HG02943 (cell line): ENCODE results near the gene CAV2.

Experiments
- ATAC-seq: cut with Tn5 transposase; IDR thresholded peaks from one replicate; pipeline ENCODE4 v1.9.1; 2021; ENCODE audit warnings: mild to moderate bottlenecking, low read depth, moderate library complexity; ENCODE audit not compliant: unreplicated experiment

The CAV2 gene

DNA sequence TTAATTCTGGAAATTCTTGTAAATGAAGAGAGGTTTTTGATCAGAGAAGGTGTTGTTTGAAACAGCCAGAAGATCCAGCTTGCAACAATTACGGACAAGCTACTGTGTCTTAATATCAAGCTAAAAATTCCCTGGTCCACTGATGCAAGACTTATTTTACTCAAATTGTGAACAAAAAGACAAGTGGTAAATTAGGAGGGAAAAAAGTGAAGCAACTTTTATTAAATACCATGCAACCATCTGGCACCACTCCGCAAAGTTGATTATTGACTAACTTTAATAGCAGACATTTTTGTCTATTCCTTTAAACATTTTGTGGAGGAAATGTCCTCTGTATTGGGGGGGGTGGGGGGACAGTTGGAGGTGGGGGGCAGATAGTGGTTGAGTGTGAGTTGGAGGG, 5.1 kb upstream of the CAV2 start:
- no peak for ATAC-seq

DNA sequence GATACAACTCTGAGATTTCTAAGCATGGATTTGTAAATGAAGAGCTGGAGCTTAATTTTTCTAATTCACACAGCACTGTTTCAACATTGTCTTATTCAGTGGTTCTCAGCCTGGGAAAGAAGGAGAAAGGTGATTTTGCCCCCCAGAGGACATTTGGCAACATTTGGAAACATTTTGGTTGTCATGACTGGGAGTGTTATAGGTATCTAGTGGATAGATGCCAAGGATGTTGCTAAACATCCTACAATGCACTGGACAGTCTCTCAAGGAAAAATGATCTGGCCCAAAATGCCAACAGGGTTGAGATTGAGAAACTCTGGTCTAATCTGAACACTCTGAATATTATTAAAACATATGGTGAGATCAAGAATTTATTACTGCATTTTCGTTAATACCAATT, 3.8 kb upstream of the CAV2 start:
- ATAC-seq, result no peak

DNA sequence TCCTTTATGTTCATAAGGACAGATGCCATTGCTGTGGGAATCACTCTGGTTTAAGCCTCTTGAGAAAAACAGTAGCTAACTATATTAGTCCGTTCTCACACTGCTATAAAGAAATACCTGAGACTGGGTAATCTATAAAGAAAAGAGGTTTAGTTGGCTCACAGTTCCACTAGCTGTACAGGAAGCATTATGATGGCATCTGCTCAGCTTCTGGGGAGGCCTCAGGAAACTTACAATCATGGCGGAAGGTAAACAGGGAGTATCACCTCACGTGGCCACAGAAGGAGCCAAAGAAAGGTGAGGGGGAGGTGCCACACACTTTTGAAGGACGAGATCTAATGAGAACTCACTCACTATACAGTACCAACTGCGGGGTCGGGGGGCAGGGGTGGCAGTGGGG, 2.9 kb upstream of the CAV2 start:
- ATAC-seq, result no peak

DNA sequence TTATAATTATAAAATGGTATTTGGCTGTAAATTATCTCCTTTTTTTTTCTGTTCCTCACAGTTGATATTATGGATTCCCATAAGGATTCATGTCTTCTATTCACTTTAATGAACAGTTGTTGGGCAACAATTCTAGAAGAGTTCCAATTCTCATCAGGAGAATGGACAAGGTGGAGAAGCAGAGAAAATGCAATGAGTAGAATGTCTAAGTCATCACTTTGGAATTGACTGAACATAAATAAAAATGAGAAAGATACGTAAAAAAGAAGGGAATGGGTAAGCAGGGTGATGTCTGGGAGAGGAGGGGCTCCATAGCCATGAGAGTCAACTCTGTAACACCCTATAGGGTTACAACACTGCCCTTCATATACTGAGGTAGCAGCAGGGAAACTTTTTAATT, 1.8 kb upstream of the CAV2 start:
- ATAC-seq, result no peak

DNA sequence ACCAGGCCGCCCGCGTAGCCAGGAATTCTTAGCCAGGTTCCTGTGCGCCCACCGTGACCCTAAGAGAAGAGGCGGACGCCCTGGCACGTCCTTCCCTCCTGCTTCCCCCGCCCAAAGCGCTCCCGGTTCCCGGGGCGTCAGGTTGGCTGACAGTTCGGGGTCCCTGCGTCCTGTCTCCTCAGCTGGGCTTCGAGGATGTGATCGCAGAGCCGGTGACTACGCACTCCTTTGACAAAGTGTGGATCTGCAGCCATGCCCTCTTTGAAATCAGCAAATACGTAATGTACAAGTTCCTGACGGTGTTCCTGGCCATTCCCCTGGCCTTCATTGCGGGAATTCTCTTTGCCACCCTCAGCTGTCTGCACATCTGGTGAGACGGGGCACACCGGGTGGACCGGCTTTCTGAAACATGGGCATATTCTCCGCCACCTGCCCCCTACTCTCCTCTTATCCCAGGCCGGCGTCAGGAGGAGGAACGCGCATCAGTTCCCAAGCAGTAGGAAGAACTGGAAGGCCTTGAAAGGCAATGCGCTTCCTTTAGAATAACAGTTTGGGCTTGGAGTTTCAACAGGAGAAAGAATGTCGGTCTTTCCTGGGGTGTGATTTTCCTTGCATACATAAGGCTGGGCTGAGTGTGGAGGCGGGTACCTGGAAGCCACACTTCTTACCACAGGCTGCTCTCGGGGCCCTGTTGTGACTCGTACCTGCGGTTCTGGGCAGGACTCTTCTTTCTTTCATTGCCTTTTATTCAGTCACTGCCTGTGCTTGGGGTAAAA, 728 bp downstream of the CAV2 start:
- peak; percentile 52 for ATAC-seq

DNA sequence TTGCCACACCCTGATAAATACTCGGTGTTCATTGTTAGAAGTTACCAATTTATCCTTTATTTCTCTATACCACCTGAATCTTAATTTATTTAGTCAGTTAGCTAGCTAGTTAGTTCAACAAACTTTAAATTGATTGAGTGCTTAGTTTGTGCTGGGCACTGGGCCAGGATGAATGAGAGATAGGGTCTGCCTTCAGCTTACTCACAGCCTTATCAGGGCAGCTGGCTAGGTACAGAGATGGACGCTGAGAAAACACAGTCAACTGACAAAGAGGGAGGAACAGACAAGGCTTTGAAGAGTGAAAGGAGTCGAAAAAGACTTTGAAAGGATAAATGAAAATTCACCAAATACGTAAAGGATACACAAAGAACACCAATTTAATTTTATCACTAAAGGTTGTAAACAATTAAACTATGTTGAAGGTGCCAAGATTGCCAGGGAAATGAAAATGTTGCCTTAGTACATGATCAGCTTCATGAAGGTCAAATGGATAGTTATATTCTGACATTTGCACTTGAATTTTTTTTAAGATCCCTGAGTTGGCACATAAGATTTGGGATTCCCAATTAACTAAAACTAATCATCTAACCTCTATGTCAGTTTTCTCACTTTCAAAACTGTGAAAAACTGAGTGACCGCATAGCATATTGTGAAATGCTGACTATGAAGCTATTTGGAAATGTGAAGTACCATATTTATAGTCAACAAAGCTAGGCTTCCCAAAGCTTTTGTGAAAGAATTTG, 2.1 kb downstream of the CAV2 start:
- ATAC-seq, result no peak

DNA sequence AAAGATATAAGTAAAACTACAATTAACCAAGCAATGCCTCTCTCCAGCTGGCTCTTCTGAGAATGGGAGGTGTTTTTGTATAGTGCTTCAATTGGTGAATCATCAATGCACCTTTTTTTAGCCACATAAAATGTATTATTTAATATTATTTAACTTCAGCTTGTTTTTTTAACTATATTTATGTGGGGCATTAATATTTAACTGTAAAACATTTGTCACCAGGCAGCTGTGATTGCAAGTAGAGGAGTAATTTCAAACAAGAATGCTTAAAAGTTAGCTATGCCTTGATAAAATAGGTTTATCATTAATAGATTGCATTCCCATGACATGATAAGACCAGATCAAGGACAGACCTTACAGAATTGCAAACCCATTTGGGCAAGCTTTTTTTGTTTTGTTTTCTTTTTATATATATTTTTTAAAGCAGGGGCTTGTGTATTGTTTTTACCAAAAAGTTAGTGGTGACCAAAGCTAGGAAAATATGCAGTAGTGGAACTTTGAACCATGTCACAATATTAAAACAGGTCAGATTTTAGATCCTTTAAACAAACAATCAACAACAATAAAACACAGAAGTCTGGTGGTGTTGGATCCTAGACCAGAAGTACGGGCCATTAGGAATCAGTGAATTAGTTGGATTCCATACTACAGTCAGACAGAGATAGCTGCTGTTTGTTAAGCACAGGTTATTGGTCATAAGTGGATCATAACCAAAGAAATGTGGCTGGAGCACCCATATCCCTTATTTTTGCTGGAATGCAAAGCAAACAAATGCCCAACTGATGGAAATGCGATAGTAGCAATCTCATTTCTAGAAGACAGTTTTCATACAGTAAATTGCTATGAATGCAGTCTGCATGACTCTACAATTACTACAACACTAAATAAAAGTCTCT, 2.9 kb downstream of the CAV2 start:
- no peak for ATAC-seq

DNA sequence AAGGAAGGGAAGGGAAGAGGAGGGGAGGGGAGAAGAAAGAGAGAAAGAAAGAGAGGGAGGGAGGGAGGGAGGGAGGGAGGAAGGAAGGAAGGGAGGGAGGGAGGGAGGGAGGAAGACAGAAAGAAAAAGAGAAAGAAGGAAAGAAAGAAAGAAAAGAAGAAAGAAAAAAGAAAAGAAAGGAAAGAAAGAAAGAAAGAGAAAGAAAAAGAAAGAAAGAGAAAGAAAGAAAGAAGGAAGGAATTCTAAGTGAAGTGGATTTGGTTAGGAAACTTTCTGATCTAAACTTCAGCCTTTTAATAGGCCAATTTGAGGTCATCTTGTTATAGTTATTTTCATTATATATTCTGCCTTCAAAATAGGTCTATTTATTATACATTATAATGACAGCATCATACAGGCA, 4.3 kb downstream of the CAV2 start:
- ATAC-seq, result no peak

DNA sequence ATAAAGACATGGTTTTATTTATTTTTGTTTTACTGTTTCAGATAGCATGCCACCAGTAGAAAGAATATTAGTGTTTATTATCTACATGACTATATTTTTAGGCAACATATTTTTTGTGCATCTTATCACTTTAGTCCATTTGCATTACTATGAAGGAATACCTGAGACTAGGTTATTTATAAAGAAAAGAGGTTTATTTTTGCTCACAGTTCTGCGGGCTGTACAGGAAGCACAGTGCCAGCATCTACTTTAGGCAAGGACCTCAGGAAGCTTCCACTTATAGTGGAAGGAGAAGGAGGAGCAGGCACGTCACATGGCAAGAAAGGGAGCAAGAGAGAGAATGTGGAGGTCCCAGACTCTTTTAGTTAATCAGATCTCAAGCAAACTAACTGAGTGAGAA, 5.7 kb downstream of the CAV2 start:
- ATAC-seq, result no peak

DNA sequence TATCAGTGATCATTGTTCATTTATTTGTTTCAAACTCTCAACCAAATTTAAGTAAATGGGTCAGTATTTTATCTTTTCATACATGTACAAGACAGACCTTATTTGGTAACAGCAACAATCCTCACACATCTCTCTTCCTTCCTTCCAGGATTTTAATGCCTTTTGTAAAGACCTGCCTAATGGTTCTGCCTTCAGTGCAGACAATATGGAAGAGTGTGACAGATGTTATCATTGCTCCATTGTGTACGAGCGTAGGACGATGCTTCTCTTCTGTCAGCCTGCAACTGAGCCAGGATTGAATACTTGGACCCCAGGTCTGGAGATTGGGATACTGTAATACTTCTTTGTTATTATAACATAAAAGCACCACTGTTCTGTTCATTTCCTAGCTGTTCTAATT, 6.3 kb downstream of the CAV2 start:
- ATAC-seq, result no peak

DNA sequence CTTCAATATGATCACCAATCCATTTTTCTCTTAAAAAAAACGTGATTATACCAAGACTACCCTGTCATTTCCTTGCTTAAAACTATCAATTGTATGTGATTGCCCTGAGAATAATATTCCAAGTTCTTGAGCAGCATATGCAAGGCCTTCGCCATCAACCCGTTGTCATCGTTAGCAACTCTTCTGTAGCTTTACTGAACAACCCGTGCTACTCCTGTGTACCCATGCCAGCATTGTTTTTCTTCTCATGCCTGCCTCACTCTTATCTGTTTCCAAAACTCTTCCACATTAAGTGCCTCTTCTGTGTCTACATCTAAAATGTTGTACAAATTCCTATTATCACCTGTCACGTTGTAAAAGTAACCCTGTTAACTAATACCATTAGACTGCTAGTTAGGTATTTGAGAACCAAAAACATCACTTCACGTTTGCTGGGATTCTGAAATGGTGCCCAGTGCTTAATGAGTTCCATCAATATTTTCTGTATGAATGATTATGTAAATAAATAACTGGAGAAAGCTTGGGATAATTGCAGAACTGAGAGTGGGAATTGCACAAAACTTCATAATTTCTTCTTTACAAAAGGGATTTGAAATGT, 10.5 kb downstream of the CAV2 start:
- ATAC-seq, result no peak

DNA sequence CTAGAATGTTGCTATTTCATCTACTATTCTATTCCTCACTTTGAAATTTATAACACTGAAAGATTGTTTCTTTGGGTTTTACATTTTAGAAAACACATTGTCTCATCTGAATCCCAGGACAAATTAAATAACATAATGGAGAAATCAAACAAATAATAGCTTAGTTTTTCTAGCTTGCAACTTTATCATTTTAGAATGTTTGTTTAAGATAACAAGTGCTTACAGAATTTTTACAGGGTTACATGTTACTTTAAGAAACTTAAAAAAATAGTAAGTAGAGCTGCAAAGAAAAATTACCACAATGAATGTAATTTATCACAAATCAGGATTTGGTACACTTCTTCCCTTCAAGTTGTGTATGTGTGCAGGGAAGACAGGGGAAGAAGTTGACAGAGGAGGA, 11.3 kb downstream of the CAV2 start:
- ATAC-seq, result no peak

DNA sequence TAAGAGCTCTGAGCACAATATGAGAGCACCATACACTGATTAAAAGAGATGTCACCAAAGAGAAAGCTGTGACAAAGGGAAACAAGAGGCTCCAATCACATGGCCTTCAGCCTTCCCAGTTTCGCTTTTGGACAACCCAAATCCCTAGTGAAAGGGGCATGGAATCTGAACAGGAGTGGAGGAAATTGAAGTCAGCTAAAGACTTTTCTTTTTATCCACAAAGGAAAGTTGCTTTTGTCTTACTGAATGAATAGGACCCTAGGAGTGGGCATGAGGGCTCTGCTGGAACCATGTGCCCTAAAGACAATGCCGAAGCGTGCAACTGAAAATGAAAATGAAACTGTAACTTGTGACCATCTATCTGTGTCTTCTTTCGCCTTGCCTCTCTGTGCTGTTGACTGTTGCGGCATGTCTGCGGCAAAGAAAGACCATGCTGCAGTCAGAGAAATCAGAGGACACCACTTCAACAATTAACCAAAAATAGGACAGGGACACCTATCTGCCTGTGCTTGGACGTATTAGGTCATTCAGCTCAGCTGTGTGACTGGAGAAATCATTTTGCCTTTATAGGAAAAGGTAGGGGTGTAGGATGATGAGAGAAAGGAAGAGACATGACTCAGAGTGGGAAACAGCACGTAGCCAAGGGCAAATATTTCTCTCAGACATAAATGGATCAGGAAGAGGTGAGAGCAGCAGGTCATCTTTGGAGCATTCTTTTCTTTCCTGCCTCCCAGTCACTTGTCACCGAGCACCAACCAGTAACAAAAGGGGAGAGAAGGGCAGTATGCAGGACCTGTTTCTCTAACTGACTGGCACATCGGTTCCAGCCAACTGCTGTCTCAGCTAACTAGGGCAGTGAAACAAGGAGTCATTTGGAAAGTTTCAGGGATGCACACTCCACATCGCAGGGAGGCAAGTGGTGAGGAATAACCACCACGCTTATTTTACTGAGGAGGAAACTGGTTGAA, 12.3 kb downstream of the CAV2 start:
- peak; percentile 100 for ATAC-seq

DNA sequence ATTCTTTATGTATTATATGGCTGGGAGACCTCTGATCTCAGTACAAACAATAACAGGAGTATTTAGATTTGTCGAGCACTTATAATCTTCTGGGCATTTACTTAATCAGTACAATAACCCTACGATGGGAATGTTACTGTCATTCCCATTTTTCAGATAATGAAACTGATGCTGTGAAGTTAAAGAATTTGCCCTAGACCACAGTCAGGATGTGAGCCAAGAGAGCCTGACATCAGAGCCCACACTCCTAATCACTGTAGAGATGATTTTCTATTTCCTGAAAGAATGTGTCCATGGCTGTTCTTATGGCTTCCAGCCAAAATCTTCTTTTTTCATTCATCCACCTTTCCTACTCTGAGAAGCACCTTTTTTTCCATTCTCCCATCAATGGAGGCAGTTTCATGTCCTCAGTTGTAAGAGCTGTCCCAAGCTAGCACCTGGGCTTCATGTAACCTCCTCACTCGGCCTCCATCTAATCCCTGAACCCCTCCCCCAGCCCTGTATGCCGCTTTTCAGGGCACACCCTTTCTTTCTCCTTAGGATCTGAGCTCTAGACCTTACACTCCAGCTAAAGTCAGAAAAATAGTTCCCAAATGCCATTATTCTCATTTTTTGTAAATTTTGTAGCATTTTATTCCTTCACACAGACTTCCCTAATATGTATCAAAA, 13.1 kb downstream of the CAV2 start:
- ATAC-seq, result no peak

DNA sequence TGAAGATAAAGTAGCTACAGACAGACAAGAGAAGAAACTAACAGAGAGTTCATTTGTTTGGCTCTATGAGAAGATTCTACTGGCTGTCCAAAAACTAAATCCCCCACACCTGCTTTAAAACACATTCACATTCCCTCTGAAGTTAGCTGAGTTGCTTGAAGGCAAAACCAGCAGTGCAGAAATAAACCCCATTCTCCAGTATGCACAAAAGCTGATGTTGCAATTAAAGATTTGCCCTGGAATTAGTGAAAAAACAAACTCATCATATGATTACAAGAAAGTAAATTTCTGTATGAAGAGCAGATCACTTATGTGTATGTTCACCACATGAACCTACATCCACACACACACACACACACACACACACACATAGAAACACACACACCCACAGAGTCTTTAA, 16.0 kb downstream of the CAV2 start:
- no peak for ATAC-seq

DNA sequence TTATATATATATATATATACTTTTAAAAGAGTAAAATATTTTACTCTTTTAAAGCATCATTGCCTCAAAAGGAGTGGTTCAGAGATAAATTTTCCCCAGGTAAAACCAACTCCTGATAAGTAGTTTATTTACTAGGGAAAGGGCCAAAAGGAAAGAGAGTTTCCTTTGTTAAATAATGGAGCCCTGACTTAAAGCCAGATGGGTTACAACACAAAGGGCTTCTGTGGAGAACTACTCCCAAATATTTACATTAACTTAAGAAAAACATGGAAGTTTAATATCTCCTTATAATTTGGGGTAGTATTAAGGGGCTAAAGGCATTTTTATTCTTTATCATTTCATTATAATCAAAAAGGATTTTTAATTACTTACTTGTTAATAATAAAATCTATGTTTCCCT, 16.8 kb downstream of the CAV2 start:
- no peak for ATAC-seq

DNA sequence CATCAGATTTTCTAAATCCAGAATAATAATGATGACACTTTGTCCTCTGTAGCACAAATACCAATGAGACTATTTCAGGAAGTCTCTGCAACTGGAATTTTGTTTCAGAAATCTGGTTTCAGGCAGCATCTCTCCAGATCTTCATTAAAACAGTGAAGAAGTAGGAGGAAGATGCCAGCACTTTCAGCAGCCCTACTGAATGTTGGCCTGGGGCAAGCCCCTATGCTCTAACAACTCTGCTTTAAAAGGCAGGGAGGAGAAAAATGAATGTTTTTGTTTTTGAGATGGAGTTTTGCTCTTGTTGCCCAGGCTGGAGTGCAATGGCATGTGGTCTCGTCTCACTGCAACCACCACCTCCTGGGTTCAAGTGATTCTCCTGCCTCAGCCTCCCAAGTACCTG, 18.1 kb downstream of the CAV2 start:
- no peak for ATAC-seq

DNA sequence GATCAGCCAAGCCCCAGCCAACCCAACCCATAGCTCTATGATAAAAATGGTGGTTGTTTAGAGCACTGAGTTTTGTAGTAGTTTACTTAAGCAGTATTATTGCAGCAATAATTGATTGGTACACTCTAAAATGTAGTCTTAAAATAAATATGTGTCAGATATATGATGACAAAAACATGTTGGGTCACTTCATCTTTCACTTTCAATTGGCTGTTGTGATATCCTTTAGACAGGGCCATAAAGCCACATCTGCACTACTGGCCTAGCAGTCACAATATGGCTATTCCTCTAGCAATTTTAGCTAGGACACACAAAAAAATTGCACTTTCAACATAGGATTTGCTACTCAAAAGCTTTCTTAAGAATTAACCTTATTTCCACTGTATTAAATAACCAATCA, 19.4 kb downstream of the CAV2 start:
- no peak for ATAC-seq

DNA sequence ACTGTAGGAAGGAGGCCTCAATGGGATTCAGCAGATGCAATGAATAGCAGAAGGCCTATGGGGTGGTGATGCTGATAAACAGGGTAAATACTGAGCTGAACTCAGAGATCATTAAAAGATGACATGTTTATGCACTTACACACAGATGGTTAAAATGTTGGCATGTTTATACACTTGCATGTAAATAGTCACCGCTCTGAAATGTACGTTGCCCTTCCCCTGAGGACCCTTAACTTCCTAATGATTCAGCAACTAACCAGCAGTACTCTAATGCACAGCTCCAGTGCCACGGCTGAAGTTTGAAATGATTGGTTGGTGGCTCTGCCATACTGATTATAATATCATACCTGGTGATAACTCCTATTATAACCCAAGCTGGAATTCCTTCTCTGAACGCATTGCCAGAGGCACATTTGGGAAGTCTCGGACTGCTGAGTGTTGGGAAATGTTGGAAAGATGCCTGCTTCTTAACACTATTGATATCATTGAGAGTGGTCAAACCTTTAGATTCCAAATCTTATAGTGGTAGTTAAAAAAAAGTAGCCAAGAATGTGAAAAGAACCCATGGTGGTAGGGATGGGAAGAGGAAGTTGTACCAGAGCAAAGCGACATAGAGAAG, 21.6 kb downstream of the CAV2 start:
- ATAC-seq, result no peak
